Upper lobe of right lung (tissue), 1 donor: ENCODE measurements around the gene FHOD1. TPM values are rescaled to one million over a fixed set of nuclear protein-coding genes. Genes with fewer than 3 reads are reported as not detected.

Experiments used
- ATAC-seq: fragments of 200-7000 bp; cut with Tn5 transposase; one replicate; pipeline ENCODE4 v1.9.1; 2020; ENCODE audit warnings: mild to moderate bottlenecking, moderate library complexity
- DNase-seq: peaks from one replicate; pipeline ENCODE4 v3.0.0-alpha.2; 2020
- H3K27ac ChIP-seq: fragments of 200-600 bp; one replicate; pipeline ENCODE4 v1.8.0; 2022
- H3K27me3 ChIP-seq: fragments of 200-600 bp; one replicate; pipeline ENCODE4 v1.8.0; 2022; ENCODE audit warnings: mild to moderate bottlenecking
- H3K36me3 ChIP-seq: fragments of 200-600 bp; one replicate; pipeline ENCODE4 v1.8.0; 2022
- H3K4me1 ChIP-seq: fragments of 200-600 bp; one replicate; pipeline ENCODE4 v1.8.0; 2022
- H3K4me3 ChIP-seq: fragments of 200-600 bp; one replicate; pipeline ENCODE4 v1.8.0; 2022; ENCODE audit warnings: mild to moderate bottlenecking
- H3K9me3 ChIP-seq: fragments of 200-600 bp; one replicate; pipeline ENCODE4 v1.8.0; 2022
- CTCF ChIP-seq: fragments of 200-600 bp; IDR thresholded peaks from one replicate; pipeline ENCODE4 v1.8.0; 2022; ENCODE audit warnings: antibody characterized with exemption
- intact Hi-C: fragments of 100-400 bp; cut with DNase I; formaldehyde crosslinking; loops from one replicate; pipeline ENCODE4 v1.11.0; 2022
- total RNA-seq: library from RNA; stranded (reverse); fragmentation: NEBNext Ultra II Directional; extraction: Animal tissue kit (Norgen Biotek cat#: 25700); gene quantifications from one replicate; pipeline ENCODE4 v1.2.1, GENCODE V29; 2021
- donor health status: DM: no; HTN: yes; CAD: no; lungs with severe emphysema.

FHOD1 gene
- total RNA-seq, 1 donor from 2014 or later: 94.9 TPM

- no peaks in the 10 kb centered on the region for H3K9me3 ChIP-seq
- H3K27ac ChIP-seq: peak within 1 kb of the TSS; percentile 82
- no peak for TF ChIP-seq CTCF
- H3K27me3 ChIP-seq: no peaks in the 10 kb centered on the region
- DNase-seq (peak; percentile 96), ATAC-seq (peak; percentile 97)
- peak within 1 kb of the TSS; percentile 99 for H3K4me3 ChIP-seq
- H3K4me1 ChIP-seq: peaks cover 27% of the 10 kb centered on the region
- H3K36me3 ChIP-seq: peaks cover 40% of the 10 kb centered on the region
- intact Hi-C loops: no loop called here
Measured at GRCh38 chr16:67191995-67192681, 55.1 kb downstream of the FHOD1 start, which contains the start of gene E2F4. TSS of gene E2F4 (plus strand) at chr16:67192155. CDS start at chr16:67192228, 73 bp downstream.

GRCh38 chr16:67191411-67191994, 55.8 kb downstream of the FHOD1 start:
- peaks cover 34% of the 10 kb centered on the region for H3K36me3 ChIP-seq
- peaks cover 27% of the 10 kb centered on the region for H3K4me1 ChIP-seq
- no peak for TF ChIP-seq CTCF
- DNase-seq (no peak), ATAC-seq (no peak)
- H3K27ac ChIP-seq: no peak overlapping the region
- intact Hi-C loops: no loop called here
- H3K9me3 ChIP-seq: no peaks in the 10 kb centered on the region
- H3K27me3 ChIP-seq: no peaks in the 10 kb centered on the region
- peak overlapping the region; percentile 99 for H3K4me3 ChIP-seq

GRCh38 chr16:67190448-67191399, 56.6 kb downstream of the FHOD1 start:
- H3K9me3 ChIP-seq: no peaks in the 10 kb centered on the region
- intact Hi-C loops: no loop called here
- no peak for TF ChIP-seq CTCF
- peak overlapping the region; percentile 6 for H3K27ac ChIP-seq
- H3K36me3 ChIP-seq: peaks cover 26% of the 10 kb centered on the region
- H3K4me1 ChIP-seq: peaks cover 29% of the 10 kb centered on the region
- DNase-seq: no peak
- no peaks in the 10 kb centered on the region for H3K27me3 ChIP-seq
- ATAC-seq: no peak
- H3K4me3 ChIP-seq: peak overlapping the region; percentile 36

DNA sequence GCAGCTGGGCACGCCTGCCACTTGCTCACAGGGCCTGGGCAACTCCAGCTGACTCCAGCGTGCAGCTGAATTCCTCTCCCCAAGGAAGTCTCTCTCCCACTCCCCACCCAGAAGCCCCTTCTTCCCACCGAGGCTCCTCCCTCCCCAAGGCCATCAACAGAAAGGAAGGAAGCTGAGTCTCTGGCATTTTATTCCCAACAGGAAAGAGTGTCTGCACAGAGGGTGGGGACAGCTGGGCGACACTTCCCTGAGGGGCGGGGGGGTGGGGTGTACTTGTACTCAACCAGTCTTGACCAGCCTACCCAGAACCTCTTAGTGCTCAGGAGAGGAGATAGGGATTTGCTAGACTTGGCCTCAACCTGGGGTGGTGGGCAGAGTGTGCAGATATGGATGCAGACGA, 57.2 kb downstream of the FHOD1 start, which contains the start of gene EXOC3L1:
Gene EXOC3L1, minus strand, starts transcription at position 96 of the 400 bp plus-strand sequence. CDS start 460 bp downstream, outside the sequence.
- peak within 1 kb of the TSS; percentile 36 for H3K4me3 ChIP-seq
- no peak for TF ChIP-seq CTCF
- H3K9me3 ChIP-seq: no peaks in the 10 kb centered on the region
- peak within 1 kb of the TSS; percentile 51 for H3K27ac ChIP-seq
- H3K36me3 ChIP-seq: peaks cover 19% of the 10 kb centered on the region
- no peaks in the 10 kb centered on the region for H3K27me3 ChIP-seq
- ATAC-seq (no peak), DNase-seq (no peak)
- peaks cover 36% of the 10 kb centered on the region for H3K4me1 ChIP-seq
- intact Hi-C loops: no loop called here

GRCh38 chr16:67188798-67189197, 58.5 kb downstream of the FHOD1 start:
- ATAC-seq (no peak), DNase-seq (no peak)
- no peaks in the 10 kb centered on the region for H3K27me3 ChIP-seq
- intact Hi-C loops: no loop called here
- no peak overlapping the region for H3K27ac ChIP-seq
- TF ChIP-seq CTCF: no peak
- no peaks in the 10 kb centered on the region for H3K9me3 ChIP-seq
- H3K36me3 ChIP-seq: peaks cover 7% of the 10 kb centered on the region
- no peak overlapping the region for H3K4me3 ChIP-seq
- H3K4me1 ChIP-seq: peaks cover 39% of the 10 kb centered on the region
